Heart left ventricle (tissue), 13 donors: ENCODE results near the gene LEMD1.

Experiments used
- CTCF ChIP-seq, 12 donors: fragments of 200-600 bp; sonication (generic) in 4 of 12; IDR thresholded peaks; one replicate each; pipeline versions ENCODE4 v1.5.0 to v1.8.0; 2018 to 2022; ENCODE audit warnings: antibody characterized with exemption in 12 of 12, mild to moderate bottlenecking in 5 of 12
- POLR2A ChIP-seq, 2 donors: fragments of 450-650 bp; IDR thresholded peaks; one replicate each; pipeline ENCODE4 v1.6.1; 2017; ENCODE audit warnings: antibody characterized with exemption in 2 of 2, mild to moderate bottlenecking in 2 of 2, moderate library complexity in 2 of 2
- donor health status: ischemic (EF 13 %, LVEDD 7.1; RV severe dilation, severe dysfunction).
- donor health status: DM: no; HTN: yes; CAD: no.
- donor health status: DM: no; HTN: no; CAD: no.
- donor health status: ischemic (EF 25% LVEDD 6.9; RV normal size, moderate dysfunction).
- donor health status: ischemic (EF 25% LVEDD 5.7; RV mildly dilated, moderate dysfunction).
- donor health status: ischemic (EF 35%, LVEDD 5.7; RV mildly dilated, moderate dysfunction).
- donor health status: nonischemic (EF 11% LVEDD 7.7; RV severe dilation, severe dysfunction).
- donor health status: DM: yes; HTN: yes; CAD: no.
- donor health status: PGD.
- donor health status: ischemic (EF 29% LVEDD 5.4; RV normal size, mild dysfunction).
- donor health status: nonischemic (EF 23%, LVEDD 6.1; RV moderate dilation, normal function).

- TF ChIP-seq CTCF (IDR thresholded peaks at IDR 0.05), result no peak
- TF ChIP-seq POLR2A (IDR thresholded peaks at IDR 0.05), result no peak
Observed at GRCh38 chr1:205432116-205432515, 10.3 kb upstream of the LEMD1 start.
